IPS-11a (cell line): Measurements from ENCODE around the gene PTPRD.

Experiments
- H3K4me3 ChIP-seq: one replicate; pipeline ENCODE4 v1.5.1; 2013; ENCODE audit warnings: low read depth, low read length, control low read depth

The PTPRD gene

GRCh38 chr9:10208691-10209069, 404.1 kb downstream of the PTPRD start:
- no peak overlapping the region for H3K4me3 ChIP-seq

GRCh38 chr9:10204276-10204675, 408.5 kb downstream of the PTPRD start:
- H3K4me3 ChIP-seq, result no peak overlapping the region

GRCh38 chr9:10173561-10173960, 439.2 kb downstream of the PTPRD start:
- H3K4me3 ChIP-seq, result no peak overlapping the region

- H3K4me3 ChIP-seq, result no peak overlapping the region
Observed at GRCh38 chr9:10172476-10172875, 440.3 kb downstream of the PTPRD start.

GRCh38 chr9:10168241-10168640, 444.6 kb downstream of the PTPRD start:
- H3K4me3 ChIP-seq, result no peak overlapping the region

- H3K4me3 ChIP-seq, result no peak overlapping the region
Observed at GRCh38 chr9:10148796-10149195, 464.0 kb downstream of the PTPRD start.

- H3K4me3 ChIP-seq, result no peak overlapping the region
Observed at GRCh38 chr9:10146517-10147331, 466.1 kb downstream of the PTPRD start.

- H3K4me3 ChIP-seq, result no peak overlapping the region
Observed at GRCh38 chr9:10144355-10144754, 468.4 kb downstream of the PTPRD start.

GRCh38 chr9:10135553-10135952, 477.2 kb downstream of the PTPRD start:
- H3K4me3 ChIP-seq, result no peak overlapping the region

GRCh38 chr9:10134266-10134665, 478.5 kb downstream of the PTPRD start:
- H3K4me3 ChIP-seq, result no peak overlapping the region

GRCh38 chr9:10130061-10130675, 482.6 kb downstream of the PTPRD start:
- H3K4me3 ChIP-seq, result no peak overlapping the region

GRCh38 chr9:10127867-10128266, 484.9 kb downstream of the PTPRD start:
- no peak overlapping the region for H3K4me3 ChIP-seq

GRCh38 chr9:10112798-10113197, 500.0 kb downstream of the PTPRD start:
- no peak overlapping the region for H3K4me3 ChIP-seq

- no peak overlapping the region for H3K4me3 ChIP-seq
Observed at GRCh38 chr9:10112070-10112469, 500.7 kb downstream of the PTPRD start.

- no peak overlapping the region for H3K4me3 ChIP-seq
Observed at GRCh38 chr9:10108815-10109214, 504.0 kb downstream of the PTPRD start.

- H3K4me3 ChIP-seq, result no peak overlapping the region
Observed at GRCh38 chr9:10104774-10105173, 508.0 kb downstream of the PTPRD start.

- no peak overlapping the region for H3K4me3 ChIP-seq
Observed at GRCh38 chr9:10095208-10095607, 517.6 kb downstream of the PTPRD start.

- no peak overlapping the region for H3K4me3 ChIP-seq
Observed at GRCh38 chr9:10094563-10094962, 518.2 kb downstream of the PTPRD start.

GRCh38 chr9:10080012-10080411, 532.8 kb downstream of the PTPRD start:
- H3K4me3 ChIP-seq, result no peak overlapping the region

GRCh38 chr9:10079284-10079964, 533.4 kb downstream of the PTPRD start:
- no peak overlapping the region for H3K4me3 ChIP-seq

GRCh38 chr9:10071579-10071978, 541.2 kb downstream of the PTPRD start:
- no peak overlapping the region for H3K4me3 ChIP-seq
